ENCODE data around the gene SLC35F3.

The SLC35F3 gene

GRCh38 chr1:233975486-233975885 lies 71.0 kb downstream of the SLC35F3 start:
- no peak for DNase-seq

DNA sequence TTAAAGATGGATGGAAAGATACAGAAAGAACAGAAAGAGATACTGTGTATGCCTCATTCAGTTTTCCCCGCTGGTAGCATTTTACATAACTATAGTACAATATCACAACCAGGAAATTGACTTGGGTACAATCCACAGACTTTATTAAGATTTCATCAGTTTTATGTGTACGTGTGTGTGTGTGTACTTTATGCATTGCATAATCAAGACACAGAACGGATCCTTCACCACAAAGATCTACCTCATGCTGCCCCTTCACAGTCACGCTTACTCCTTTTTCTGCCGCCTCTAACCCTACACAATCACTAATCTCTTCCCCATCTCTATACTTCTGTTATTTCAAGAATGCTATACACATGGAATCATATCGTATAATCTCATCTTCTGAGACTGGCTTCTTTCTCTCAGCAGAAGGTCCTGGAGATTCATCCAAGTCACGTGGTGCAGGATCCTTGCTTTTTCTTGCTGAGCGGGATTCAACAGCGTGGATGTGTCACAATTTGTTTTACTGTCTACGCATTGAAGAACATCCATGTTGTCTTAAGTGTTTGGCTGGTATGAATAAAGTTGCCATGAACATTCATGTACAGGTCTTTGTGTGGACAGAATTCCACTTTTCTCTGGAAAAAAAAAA lies 76.7 kb downstream of the SLC35F3 start:
- no peak for DNase-seq

DNA sequence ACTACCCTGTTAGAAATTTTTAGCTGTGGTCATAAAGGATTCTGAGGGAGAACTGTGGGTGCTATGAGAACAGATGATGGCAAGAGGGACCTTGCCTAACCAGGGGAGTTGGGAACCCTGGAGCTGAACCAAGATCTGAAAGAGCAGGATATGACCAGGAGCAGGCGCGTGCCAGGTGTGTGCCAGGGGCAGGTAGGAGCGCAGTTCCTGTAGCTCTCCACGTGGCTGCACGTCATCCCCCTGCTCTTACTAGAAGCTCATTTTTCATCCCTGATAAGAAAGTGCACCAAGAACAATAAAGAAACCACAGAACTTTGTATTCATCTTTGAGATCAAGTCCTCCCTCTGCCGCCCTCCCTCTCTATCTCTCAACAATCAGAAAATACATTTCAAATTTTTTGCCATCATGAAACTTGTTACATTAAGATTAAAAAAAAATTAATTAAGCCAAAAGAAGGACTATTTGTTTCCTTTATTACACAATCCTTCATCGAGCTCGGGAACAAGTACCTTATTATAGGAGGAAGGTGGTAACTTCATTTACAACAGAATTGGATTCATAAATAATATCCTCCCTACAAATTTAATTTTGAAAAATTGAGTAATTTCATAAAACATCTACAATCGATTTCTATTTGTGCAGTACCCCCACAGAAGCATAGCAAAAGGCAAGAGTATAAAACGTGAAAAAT lies 78.5 kb downstream of the SLC35F3 start:
- no peak for DNase-seq

DNA sequence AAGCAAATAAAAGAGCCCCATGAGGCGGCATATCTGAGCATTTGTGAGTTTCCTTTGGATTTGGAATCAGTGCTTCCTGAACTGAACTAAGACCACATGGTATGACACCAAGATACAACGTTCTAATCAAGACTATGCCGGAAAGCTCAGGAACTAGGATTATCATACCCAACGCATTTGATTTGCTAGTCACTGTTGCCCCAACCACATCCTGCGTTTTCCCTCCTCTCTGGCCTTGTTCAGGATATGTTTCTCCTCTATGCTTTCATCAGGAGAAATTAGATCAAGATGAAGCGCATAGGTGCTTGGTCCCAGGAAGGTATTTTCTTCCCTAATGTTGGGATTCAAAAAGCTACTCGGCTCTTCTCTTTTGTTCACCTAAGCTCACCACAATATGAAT lies 79.3 kb downstream of the SLC35F3 start:
- DNase-seq = no peak

GRCh38 chr1:233988963-233989696 lies 84.7 kb downstream of the SLC35F3 start:
- DNase-seq = no peak

DNA sequence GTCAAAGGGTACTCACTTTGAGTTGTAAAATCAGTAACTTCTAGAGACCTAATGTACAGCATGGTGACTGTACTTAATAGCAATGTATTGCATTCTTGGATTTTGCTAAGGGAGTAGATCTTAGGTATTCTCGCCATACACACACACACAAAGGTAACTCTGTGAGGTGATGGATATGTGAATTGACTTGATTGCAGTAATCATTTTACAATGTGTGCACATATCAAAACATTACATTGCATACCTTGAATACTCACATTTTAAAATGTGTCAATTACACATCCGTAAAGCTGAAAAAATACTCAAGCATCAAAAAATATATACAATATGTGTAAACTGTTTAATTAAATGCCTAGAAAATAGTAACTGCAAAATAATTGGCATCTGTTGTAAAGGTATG lies 86.0 kb downstream of the SLC35F3 start:
- no peak for DNase-seq

GRCh38 chr1:233993651-233994050 lies 89.2 kb downstream of the SLC35F3 start:
- no peak for DNase-seq

DNA sequence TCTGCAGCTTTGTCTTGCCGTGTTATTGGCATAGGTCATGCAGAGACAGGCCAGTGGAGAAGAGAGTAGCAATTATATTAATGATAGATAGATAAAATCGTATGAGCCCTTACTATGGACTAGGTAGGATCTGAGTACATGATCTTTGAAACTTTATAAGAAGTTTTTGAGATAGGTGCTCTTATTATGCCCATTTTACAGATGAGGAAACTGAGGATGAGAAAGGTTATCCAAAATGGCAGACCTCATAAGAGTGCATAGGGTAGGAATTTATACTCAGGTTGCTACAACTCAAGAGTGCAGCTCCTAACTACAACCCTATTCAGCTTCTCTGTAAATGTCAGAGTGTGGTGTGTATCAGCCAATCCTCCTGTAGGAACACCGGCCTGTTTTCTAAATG lies 89.6 kb downstream of the SLC35F3 start:
- DNase-seq = no peak

DNA sequence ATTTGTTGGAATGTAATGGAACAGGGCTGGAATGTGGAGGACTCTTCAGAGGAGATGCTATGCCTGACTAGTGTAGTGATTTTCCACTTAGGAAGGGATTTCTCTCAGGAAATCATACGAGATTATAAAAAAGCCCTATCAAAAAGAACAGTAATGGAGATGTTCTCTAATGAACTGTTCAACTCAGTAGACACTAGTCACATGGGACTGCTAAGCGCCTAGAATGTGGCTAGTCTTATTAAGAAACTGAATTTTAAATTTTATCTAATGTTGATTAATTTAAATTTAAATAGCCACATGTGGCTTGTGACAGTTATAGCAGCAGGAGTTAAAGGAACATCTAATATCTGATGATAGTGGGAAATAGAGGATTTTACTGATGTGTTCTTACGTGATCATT lies 94.0 kb downstream of the SLC35F3 start:
- DNase-seq = no peak

DNA sequence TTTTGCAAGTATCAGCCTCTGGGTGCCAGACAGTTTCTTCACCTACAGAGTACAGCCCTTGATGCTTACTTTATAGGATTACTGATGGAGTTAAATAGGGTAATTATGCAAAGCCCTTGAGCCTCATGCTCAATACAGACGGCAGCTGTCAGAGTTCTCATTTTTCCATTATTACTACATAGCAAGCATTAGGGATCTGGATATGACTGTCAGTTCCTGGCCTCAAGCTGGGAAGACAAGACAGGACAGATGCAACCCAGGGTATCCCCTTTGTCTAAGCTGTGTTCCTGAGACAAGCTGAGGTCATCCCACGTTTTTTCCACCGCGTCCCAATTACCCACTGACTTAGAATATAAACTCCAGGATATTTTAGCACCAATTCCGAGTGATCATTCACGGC lies 94.4 kb downstream of the SLC35F3 start:
- DNase-seq = no peak

DNA sequence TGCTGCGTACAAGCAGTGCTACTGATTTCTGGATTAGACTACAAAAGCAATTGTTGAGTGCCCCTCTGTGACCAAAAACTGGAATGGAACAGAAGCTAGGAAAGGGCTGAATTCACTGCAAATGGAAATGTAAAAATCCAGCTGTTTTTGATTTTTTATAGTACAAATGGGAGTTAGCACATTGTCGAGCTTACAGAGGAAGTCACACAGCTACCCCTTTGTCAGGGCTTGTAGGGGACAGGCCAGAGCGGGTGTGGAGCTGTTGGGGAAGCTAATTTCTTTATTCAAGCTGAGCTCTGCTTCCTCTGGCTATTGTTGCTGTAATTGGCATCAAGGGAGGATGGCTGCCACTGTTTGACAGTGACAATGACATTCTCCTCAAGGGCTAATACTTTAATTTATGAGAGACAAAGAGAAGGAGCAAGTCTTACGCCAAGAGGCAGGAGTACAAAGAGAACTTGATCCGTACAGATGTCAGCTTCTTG lies 96.1 kb downstream of the SLC35F3 start:
- DNase-seq = no peak

GRCh38 chr1:234001817-234002216 lies 97.3 kb downstream of the SLC35F3 start:
- no peak for DNase-seq

GRCh38 chr1:234004591-234004990 lies 100.1 kb downstream of the SLC35F3 start:
- no peak for DNase-seq

- no peak for DNase-seq
These were observed 103.2 kb downstream of the SLC35F3 start for GRCh38 chr1:234007684-234008083.

- DNase-seq = no peak
These were observed 104.1 kb downstream of the SLC35F3 start for GRCh38 chr1:234008591-234008990.

DNA sequence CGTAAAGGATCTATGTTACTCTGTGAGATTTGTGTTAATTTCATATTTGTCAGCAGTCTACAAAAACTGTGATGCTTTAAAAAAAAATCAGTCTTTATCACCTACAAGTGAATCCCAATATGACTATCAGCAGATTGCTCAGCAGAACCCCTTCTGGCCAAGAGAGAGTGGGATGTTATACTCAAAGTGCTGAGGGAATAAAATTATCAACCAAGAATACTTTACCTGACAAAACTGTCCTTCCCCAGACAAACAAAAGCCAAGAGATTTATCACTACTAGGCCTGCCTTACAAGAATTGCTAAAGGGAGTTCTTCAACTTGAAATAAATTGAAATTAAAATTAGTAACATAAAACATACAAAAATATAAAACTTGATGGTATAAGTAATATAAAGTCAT lies 105.2 kb downstream of the SLC35F3 start:
- DNase-seq = no peak

GRCh38 chr1:234014208-234014607 lies 109.7 kb downstream of the SLC35F3 start:
- no peak for DNase-seq

DNA sequence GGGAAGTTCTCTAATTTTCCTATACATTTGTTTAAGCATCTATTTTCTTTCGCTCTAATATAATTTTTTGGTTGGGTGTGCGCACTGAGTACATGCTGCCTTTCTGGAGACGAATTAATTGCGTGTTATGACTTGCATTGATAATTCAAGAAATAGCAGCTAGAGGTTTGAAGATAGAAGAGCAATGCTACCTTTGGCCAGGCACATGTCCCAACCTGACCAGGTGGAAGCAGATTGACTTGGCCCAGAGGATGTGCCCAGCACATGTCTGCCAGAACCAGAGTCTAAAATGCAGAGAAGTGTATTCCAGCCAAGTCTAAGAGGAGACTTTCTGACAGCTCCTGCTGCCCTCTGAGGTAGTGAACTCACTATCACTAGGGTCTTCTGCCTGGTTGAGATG lies 114.3 kb downstream of the SLC35F3 start:
- no peak for DNase-seq

- DNase-seq = no peak
These were observed 114.9 kb downstream of the SLC35F3 start for GRCh38 chr1:234019387-234019786.

- DNase-seq = no peak
These were observed 117.8 kb downstream of the SLC35F3 start for GRCh38 chr1:234022302-234022701.

GRCh38 chr1:234039603-234040002 lies 135.1 kb downstream of the SLC35F3 start:
- DNase-seq = no peak

GRCh38 chr1:234040446-234041317 lies 136.2 kb downstream of the SLC35F3 start:
- DNase-seq = no peak

- DNase-seq = no peak
These were observed 139.6 kb downstream of the SLC35F3 start for GRCh38 chr1:234044079-234044478.

Measured in CD4-positive, alpha-beta T cell treated with Interleukin-10 for 1 hour (primary cell).